Endometrial microvascular endothelial cells (primary cell): ENCODE measurements around the gene ATP7B. TPM values are rescaled to one million over a fixed set of nuclear protein-coding genes. Genes with fewer than 3 reads are reported as not detected.
"Not testable (repeated sequence)": the region's sequence is repeated elsewhere in the genome, so short reads cannot be mapped to it uniquely, and the experiment has no call there.

Source experiments
- in situ Hi-C: cut with HindIII; loops from 2 replicates; pipeline ENCODE4 v1.10.0; 2017; ENCODE audit warnings: low sequenced_read_pairs, low pct_unique_long_range_greater_than_20kb; ENCODE audit errors: inconsistent ontology term
- total RNA-seq: library from RNA; depleted of rRNA; stranded (reverse); fragments of >200 nt; gene quantifications from one replicate; pipeline ENCODE4 v1.2.3, GENCODE V29; 2015; ENCODE audit errors: inconsistent ontology term

Gene ATP7B
- total RNA-seq: 8.3 TPM

- in situ Hi-C loops: no loop called here
Measured at GRCh38 chr13:52010890-52011631, at the start of gene ATP7B. TSS of gene ATP7B (minus strand) at chr13:52011450. CDS start at chr13:52011337, 113 bp downstream.

DNA sequence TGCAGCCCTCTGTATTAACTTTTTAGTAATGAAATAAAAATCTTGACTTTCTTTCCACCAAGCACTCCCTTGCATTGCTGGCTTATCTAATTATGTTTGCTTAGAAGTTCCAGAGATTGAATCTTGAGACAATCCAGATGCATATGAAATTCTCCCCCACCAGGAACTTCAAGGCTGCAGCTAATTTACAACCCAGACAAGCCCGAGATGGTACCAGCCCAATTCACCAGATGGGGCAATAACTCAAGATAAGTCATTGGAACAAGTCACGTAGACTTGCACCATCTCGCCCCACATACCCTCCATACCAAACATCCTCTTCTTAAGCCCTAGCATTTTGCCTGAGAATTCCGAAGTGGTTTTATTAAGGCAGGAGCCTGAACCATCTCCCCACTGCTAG is 42.2 kb upstream of the ATP7B start:
- in situ Hi-C loops: no loop called here

DNA sequence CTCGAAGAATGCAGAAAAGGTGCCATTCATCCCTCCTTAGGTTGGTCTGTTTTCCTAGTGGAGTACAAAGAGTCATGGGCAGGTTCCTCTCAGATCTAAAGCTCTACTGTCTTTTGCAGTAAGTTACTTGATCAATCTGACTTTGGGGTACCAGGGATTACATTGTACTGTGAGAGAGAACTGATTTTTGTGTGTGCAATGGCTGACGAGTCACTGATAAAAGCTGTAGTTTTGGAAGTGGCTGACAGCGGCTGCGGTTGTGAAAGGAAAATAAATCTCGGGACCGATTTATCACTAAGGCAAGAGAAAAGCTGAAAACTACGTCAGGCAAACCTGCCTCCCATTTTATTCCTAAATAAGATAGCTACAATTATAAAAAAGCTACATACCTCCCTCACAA is 40.1 kb upstream of the ATP7B start:
- in situ Hi-C loops: no loop called here

DNA sequence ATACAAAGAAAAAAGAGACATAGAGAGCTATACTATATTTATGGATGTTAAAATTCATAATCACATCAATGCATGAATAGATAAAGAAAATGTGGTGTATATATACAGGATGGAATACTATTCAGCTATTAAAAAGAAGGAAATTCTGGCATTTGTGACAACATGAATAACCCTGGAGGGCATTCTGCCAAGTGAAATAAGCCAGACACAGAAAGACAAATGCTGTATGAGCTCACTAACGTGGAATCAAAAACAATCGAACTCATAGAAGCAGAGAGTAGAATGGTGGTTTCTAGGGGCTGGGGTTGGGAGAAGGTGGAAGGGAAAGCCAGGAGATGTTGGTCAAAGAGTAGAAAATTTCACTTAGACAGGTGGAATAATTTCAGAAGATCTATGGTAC is 37.3 kb upstream of the ATP7B start:
- in situ Hi-C loops: no loop called here

DNA sequence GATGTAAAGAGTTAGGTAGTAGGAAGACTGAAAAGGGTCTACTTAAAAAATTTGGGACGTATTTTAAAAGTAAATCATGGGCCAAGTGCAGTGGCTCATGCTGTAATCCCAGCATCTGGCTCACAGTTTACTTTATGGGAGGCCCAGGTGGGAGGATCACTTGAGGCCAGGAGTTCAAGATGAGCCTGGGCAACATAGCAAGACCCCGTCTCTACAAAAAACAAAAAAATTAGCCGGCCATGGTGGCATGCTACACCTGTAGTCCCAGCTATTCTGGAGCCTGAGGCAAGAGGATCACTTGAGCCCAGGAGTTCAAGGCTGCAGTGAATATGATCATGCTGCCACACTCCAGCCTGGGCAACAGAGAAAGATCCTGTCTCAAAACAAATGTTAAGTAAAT is 36.2 kb upstream of the ATP7B start:
- in situ Hi-C loops: no loop called here

DNA sequence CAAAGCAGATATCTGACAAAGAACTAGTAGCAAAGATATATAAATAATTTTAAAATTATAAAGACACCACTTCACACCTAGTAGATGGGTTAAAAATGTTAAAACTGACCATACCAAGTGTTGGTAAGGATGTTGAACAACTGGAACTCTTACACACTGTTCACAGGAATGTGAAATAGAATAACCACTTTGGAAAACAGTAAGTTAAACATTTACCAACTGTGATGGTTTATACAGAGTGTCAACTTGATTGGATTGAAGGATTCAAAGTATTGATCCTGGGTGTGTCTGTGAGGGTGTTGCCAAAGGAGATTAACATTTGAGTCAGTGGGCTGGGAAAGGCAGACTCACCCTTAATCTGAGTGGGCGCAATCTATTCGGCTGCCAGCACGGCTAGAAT is 32.4 kb upstream of the ATP7B start:
- in situ Hi-C loops: no loop called here

GRCh38 chr13:52036037-52036436 is 24.8 kb upstream of the ATP7B start:
- in situ Hi-C loops: no loop called here

- in situ Hi-C loops: no loop called here
Measured at GRCh38 chr13:52034616-52035226, 23.5 kb upstream of the ATP7B start.

- in situ Hi-C loops: no loop called here
Measured at GRCh38 chr13:52033039-52033438, 21.8 kb upstream of the ATP7B start.

- in situ Hi-C loops: not testable (repeated sequence)
Measured at GRCh38 chr13:52030401-52030800, 19.2 kb upstream of the ATP7B start.

GRCh38 chr13:52029569-52029968 is 18.3 kb upstream of the ATP7B start:
- in situ Hi-C loops: no loop called here

DNA sequence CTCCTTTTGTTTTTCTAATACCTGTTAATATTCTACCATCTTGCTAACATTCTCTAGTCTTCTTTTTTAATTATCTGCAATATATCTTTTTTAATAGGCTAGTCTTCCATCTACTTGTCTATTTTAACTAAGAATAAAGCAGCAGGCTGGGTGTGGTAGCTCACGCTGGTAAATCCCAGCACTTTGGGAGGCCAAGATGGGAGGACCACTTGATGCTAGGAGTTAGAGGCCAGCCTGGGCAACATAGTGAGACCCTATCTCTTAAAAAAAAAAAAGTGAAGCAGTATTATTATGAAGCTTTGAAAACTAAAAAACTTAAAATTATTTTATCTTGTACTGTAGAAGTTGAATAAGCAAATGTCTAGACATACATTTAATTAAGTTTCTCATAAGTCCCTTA is 16.6 kb upstream of the ATP7B start:
- in situ Hi-C loops: no loop called here

- in situ Hi-C loops: no loop called here
Measured at GRCh38 chr13:52026246-52026626, 15.0 kb upstream of the ATP7B start.

- in situ Hi-C loops: no loop called here
Measured at GRCh38 chr13:52025475-52026245, 14.4 kb upstream of the ATP7B start.

DNA sequence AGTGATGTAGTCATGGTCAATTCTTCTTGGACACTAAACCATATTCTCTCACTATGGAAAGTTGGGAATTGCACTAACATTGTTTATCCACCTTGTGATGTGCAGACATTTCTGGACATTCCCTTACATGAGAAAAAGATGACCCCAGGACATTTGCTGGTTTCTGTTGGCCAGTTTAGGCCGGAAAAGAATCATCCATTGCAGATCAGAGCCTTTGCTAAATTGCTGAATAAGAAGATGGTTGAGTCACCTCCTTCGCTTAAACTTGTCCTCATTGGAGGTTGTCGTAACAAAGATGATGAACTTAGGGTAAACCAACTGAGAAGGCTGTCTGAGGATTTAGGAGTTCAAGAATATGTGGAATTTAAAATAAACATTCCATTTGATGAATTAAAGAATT is 13.2 kb upstream of the ATP7B start, which contains the start of gene UTP14C:
Gene UTP14C (plus strand): TSS at position 211 of the 400 bp plus-strand sequence. CDS start 4,114 bp downstream, outside the sequence.
- in situ Hi-C loops: no loop called here

DNA sequence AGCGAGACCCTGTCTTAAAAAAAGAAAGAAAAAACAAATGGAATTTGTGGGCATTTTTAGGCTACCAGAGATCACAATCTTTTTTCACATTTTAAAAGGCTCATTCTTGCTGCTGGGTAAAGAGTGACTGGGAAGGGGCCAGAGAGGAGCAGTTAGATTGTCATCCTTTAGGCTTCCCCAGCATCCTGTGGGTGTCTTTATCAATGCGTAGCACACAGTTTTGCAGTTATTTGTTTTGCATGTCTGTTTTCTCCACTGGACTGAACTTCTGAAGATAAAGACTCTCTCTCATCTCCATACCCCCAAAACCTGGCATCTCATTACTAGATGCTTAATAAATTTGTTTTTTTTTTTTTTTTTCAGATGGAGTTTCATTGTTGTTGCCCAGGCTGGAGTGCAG is 11.1 kb upstream of the ATP7B start:
- in situ Hi-C loops: no loop called here

DNA sequence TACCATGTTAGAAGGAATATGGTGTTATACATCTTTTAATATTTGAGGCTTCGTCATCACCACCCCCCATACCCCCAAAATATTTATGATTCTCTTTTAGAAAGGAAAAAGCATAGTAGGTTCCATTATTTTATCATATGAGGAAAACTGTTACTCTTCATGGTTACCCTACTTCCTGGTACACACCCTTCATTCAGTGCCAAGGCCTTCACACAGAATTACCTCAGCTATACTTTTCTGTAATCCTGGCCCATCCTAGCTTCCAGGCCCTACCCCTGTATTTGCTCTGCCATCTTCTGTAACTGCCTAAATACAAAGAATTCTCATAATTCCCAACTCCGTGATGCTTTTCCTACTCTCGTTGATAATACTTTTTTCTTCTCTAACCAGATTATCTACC is 8.9 kb upstream of the ATP7B start:
- in situ Hi-C loops: no loop called here

DNA sequence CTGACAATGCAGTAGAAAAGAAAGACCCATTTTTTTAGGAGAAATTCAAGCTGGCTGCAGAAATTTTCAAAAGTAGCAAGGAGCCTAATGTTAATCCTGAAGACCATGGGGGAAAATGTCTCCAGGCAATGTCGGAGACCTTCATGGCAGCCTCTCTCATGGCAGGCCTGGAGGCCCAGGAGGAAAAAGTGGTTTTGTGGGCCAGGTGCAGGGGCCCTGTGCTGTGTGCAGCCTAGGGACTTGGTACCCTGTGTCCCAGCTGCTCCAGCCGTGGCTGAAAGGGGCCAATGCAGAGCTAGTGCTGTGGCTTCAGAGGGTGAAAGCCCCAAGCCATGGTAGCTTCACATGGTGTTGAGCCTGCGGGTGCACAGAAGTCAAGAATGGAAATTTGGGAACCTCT is 5.0 kb upstream of the ATP7B start:
- in situ Hi-C loops: no loop called here

- in situ Hi-C loops: no loop called here
Measured at GRCh38 chr13:52012512-52012836, 1.2 kb upstream of the ATP7B start.
